ENCODE data around the gene ADAMTS2. TPM values are rescaled to one million over a fixed set of nuclear protein-coding genes. Genes with fewer than 3 reads are reported as not detected.

ADAMTS2 gene
- total and polyA plus RNA-seq, 2 of the 8 experiments (the other 6 are each of a cell fraction or from before 2014, with no cell fraction given), result 6.6 to 7.3 TPM

- TF ChIP-seq SAP30 (IDR thresholded peaks at IDR 0.05; ENCODE audit: insufficient read depth, insufficient replicate concordance, low read length), result no peak
- no peak for TF ChIP-seq SRF (IDR thresholded peaks at IDR 0.05; ENCODE audit: low read depth, low read length)
- TF ChIP-seq TAF1 (IDR thresholded peaks at IDR 0.05; ENCODE audit: low read depth, low read length), result no peak
- TF ChIP-seq HDAC6 (IDR thresholded peaks at IDR 0.05; ENCODE audit: low read depth, low read length), result no peak
Observed at GRCh38 chr5:179259731-179260323, 85.4 kb downstream of the ADAMTS2 start (continued).
